HCT116 (cell line): ENCODE measurements around the gene POMT1. TPM values are rescaled to one million over a fixed set of nuclear protein-coding genes. Genes with fewer than 3 reads are reported as not detected.

Experiments
- ATAC-seq: fragments of 200-7000 bp; cut with Tn5 transposase; 2 replicates; pipeline ENCODE4 v1.9.1; 2020; ENCODE audit warnings: mild to moderate bottlenecking, moderate library complexity
- BruUV-seq: library from RNA; stranded (reverse); fragments of 400-500 nt; replicated peaks from 2 replicates; lab custom pipeline; 2021; lab: Mats Ljungman, UMichigan
- CTCF ChIA-PET: fragments of 300-600 bp; sonication (Branson Sonifier 250); formaldehyde crosslinking; loops from one replicate; lab custom pipeline; 2021; ENCODE audit warnings: antibody characterized with exemption; lab: Charles Lee
- POLR2A ChIA-PET: fragments of 300-600, 350-600 bp; sonication (Branson Sonifier 250); formaldehyde crosslinking; loops from one replicate; lab custom pipeline; 2021; ENCODE audit warnings: antibody characterized with exemption; lab: Charles Lee
- RAD21 ChIA-PET, 2 experiments: fragments of 300-600 bp; sonication (Branson Sonifier 250); formaldehyde crosslinking; loops; one replicate each; lab custom pipeline; 2023; ENCODE audit warnings: low total read pairs in 2 of 2; ENCODE audit not compliant: uncharacterized antibody in 2 of 2, unreplicated experiment in 2 of 2, low non-redundant PET in 1 of 2; lab: Charles Lee
- DNase-seq: peaks from one replicate; pipeline ENCODE4 v3.0.0-alpha.2; 2010; ENCODE audit warnings: low read depth, low spot score
- H2AFZ ChIP-seq: fragments of 200-600 bp; shearing (Covaris generic), sonication (generic); 2 replicates; pipeline ENCODE4 v1.6.1; 2017; ENCODE audit warnings: low read depth, mixed run types, mixed read lengths, antibody characterized with exemption, low read length; ENCODE audit not compliant: poor library complexity, severe bottlenecking
- H3K27ac ChIP-seq: 2 replicates; pipeline ENCODE4 v1.5.1; 2012; ENCODE audit warnings: low read depth, low read length
- H3K27me3 ChIP-seq: fragments of 200-600 bp; sonication (generic); 2 replicates; pipeline ENCODE4 v1.6.1; 2016; ENCODE audit warnings: mixed run types, low read length, mixed read lengths; ENCODE audit not compliant: insufficient read depth
- H3K36me3 ChIP-seq, 2 experiments: fragments of 200-500 bp in 1 of 2; fragments of 200-600 bp in 1 of 2; sonication (Bioruptor generic) in 1 of 2; sonication (generic) in 1 of 2; 2 replicates each; pipeline versions ENCODE4 v1.5.1 to v1.6.1; 2014 to 2016; ENCODE audit warnings: low read length in 2 of 2, inconsistent platforms in 1 of 2, mixed read lengths in 1 of 2, mixed run types in 1 of 2; ENCODE audit not compliant: insufficient read depth in 2 of 2, control insufficient read depth in 1 of 2
- H3K4me1 ChIP-seq, 2 experiments: fragments of 200-600 bp in 1 of 2; sonication (generic) in 1 of 2; 2 replicates each; pipeline versions ENCODE4 v1.5.1 to v1.6.1; 2012 to 2017; ENCODE audit warnings: low read length in 2 of 2, inconsistent platforms in 1 of 2, mild to moderate bottlenecking in 1 of 2, mixed read lengths in 1 of 2, mixed run types in 1 of 2, moderate library complexity in 1 of 2; ENCODE audit not compliant: insufficient read depth in 2 of 2, control insufficient read depth in 1 of 2
- H3K4me2 ChIP-seq: fragments of 200-600 bp; sonication (generic); 2 replicates; pipeline ENCODE4 v1.6.1; 2017; ENCODE audit warnings: mixed run types, low read length, mixed read lengths
- H3K4me3 ChIP-seq, 2 experiments: fragments of 200-600 bp in 1 of 2; sonication (generic) in 1 of 2; replicated peaks in 1 of 2; 2 replicates each; pipeline ENCODE4 v1.5.1; 2011 to 2016; ENCODE audit warnings: low read length in 2 of 2, control low read depth in 1 of 2, low read depth in 1 of 2, mild to moderate bottlenecking in 1 of 2, mixed read lengths in 1 of 2, mixed run types in 1 of 2
- H3K79me2 ChIP-seq: fragments of 200-600 bp; sonication (generic); 2 replicates; pipeline ENCODE4 v1.6.1; 2017; ENCODE audit warnings: mild to moderate bottlenecking, mixed run types, low read length, moderate library complexity, mixed read lengths; ENCODE audit not compliant: insufficient read depth
- H3K9ac ChIP-seq: fragments of 200-600 bp; sonication (generic); 2 replicates; pipeline ENCODE4 v1.6.1; 2016; ENCODE audit warnings: low read length, mixed read lengths
- H3K9me2 ChIP-seq: fragments of 200-600 bp; sonication (generic), shearing (Covaris generic); 2 replicates; pipeline ENCODE4 v1.6.1; 2017; ENCODE audit warnings: mixed run types, mild to moderate bottlenecking, moderate library complexity; ENCODE audit not compliant: insufficient read depth
- H3K9me3 ChIP-seq, 2 experiments: fragments of 200-500 bp in 1 of 2; fragments of 200-600 bp in 1 of 2; sonication (Bioruptor generic) in 1 of 2; sonication (generic) in 1 of 2; 2 replicates each; pipeline ENCODE4 v1.6.1; 2014 to 2017; ENCODE audit warnings: low read length in 2 of 2, mixed read lengths in 2 of 2, inconsistent platforms in 1 of 2, low read depth in 1 of 2, mild to moderate bottlenecking in 1 of 2, mixed run types in 1 of 2, moderate library complexity in 1 of 2; ENCODE audit not compliant: control insufficient read depth in 1 of 2, insufficient read depth in 1 of 2
- H4K20me1 ChIP-seq: fragments of 200-600 bp; sonication (generic), shearing (Covaris generic); 2 replicates; pipeline ENCODE4 v1.6.1; 2017; ENCODE audit warnings: mixed run types, mild to moderate bottlenecking, moderate library complexity; ENCODE audit not compliant: insufficient read depth
- CBX3 ChIP-seq: IDR thresholded peaks from 2 replicates; pipeline ENCODE4 v1.6.1; 2012; ENCODE audit warnings: low read depth
- CEBPB ChIP-seq: IDR thresholded peaks from 2 replicates; pipeline ENCODE4 v1.6.1; 2012; ENCODE audit warnings: low read depth
- EGR1 ChIP-seq: IDR thresholded peaks from 2 replicates; pipeline ENCODE4 v1.6.1; 2012; ENCODE audit warnings: low read depth
- ELF1 ChIP-seq: IDR thresholded peaks from 2 replicates; pipeline ENCODE4 v1.6.1; 2012; ENCODE audit warnings: low read depth, borderline replicate concordance
- EZH2 ChIP-seq: fragments of 200-600 bp; sonication (generic); IDR thresholded peaks from 2 replicates; pipeline ENCODE4 v1.6.1; 2017; ENCODE audit warnings: antibody characterized with exemption, mixed run types
- POLR2A ChIP-seq: IDR thresholded peaks from 2 replicates; pipeline ENCODE4 v1.7.0; 2011; ENCODE audit warnings: borderline replicate concordance; ENCODE audit not compliant: insufficient read depth, insufficient read length; ENCODE audit errors: extremely low read depth
- POLR2AphosphoS5 ChIP-seq: IDR thresholded peaks from 2 replicates; pipeline ENCODE4 v1.6.1; 2011; ENCODE audit warnings: mild to moderate bottlenecking, low read depth, low read length, moderate library complexity
- RAD21 ChIP-seq: IDR thresholded peaks from 2 replicates; pipeline ENCODE4 v1.6.1; 2012; ENCODE audit warnings: low read depth, mild to moderate bottlenecking
- SIN3A ChIP-seq: IDR thresholded peaks from 2 replicates; pipeline ENCODE4 v1.6.1; 2012; ENCODE audit warnings: low read depth
- SP1 ChIP-seq: IDR thresholded peaks from 2 replicates; pipeline ENCODE4 v1.6.1; 2012; ENCODE audit warnings: low read depth
- YY1 ChIP-seq: IDR thresholded peaks from 2 replicates; pipeline ENCODE4 v1.6.1; 2011; ENCODE audit warnings: low read length, low read depth, moderate library complexity, mild to moderate bottlenecking; ENCODE audit not compliant: insufficient replicate concordance; ENCODE audit errors: extremely low read depth
- ZBTB33 ChIP-seq: IDR thresholded peaks from 2 replicates; pipeline ENCODE4 v1.6.1; 2011; ENCODE audit warnings: mild to moderate bottlenecking, low read length, moderate library complexity; ENCODE audit not compliant: insufficient replicate concordance; ENCODE audit errors: extremely low read depth
- ZFX ChIP-seq: fragments of 450-650 bp; IDR thresholded peaks from 2 replicates; pipeline ENCODE4 v1.6.1; 2017
- ZNF274 ChIP-seq: fragments of 200-500 bp; sonication (Bioruptor generic); IDR thresholded peaks from 2 replicates; pipeline ENCODE4 v1.6.1; 2014; ENCODE audit warnings: mild to moderate bottlenecking, low read depth, low read length, inconsistent platforms
- intact Hi-C: fragments of 100-400 bp; cut with micrococcal nuclease; formaldehyde crosslinking; loops from 2 replicates; pipeline ENCODE4 v1.10.0; 2022
- total RNA-seq: library from RNA; stranded (reverse); gene quantifications from one replicate; pipeline ENCODE4 v1.2.1, GENCODE V29; 2021; ENCODE audit not compliant: unreplicated experiment
- TF ChIP-seq, protein P1 (sequence below), 3 experiments: fragments of 200-600 bp in 1 of 3; sonication (generic) in 1 of 3; IDR thresholded peaks in 2 of 3; conservative IDR thresholded peaks in 1 of 3; 2 replicates each; pipeline ENCODE4 v1.5.1; 2012 to 2017; ENCODE audit warnings: low read depth in 2 of 3, low read length in 2 of 3, antibody characterized with exemption in 1 of 3, borderline replicate concordance in 1 of 3, control low read depth in 1 of 3, mild to moderate bottlenecking in 1 of 3, mixed read lengths in 1 of 3, mixed run types in 1 of 3, moderate library complexity in 1 of 3; ENCODE audit not compliant: insufficient read depth in 1 of 3

Gene POMT1
- total RNA-seq, 1 experiment from 2014 or later, result 21.4 TPM

DNA sequence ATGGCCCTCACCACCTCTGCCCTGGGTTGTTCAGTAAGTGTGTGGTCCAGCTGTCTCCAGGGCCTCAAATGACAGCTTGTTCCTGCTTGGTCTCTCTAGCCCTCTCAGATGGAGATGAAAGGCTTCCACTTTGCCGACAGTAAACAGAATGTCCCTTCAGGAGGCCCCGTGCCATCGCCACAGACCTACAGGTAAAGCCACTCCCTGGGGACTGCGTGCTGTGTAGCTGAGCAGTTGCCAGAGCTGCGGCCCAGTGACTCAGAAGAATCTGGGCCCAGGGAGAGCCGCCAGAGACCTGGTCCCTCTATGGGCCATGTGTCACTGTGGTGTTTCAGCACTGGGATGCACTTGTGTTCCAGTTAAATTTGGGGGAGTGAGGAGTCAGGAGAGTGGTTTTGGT is 10.6 kb upstream of the POMT1 start:
- ChIA-PET RAD21 (no interaction called here), POLR2A (no interaction called here)
- intact Hi-C loops, result no loop called here
- H3K79me2 ChIP-seq, result no peaks in the 10 kb centered on the region
- H3K27me3 ChIP-seq, result no peaks in the 10 kb centered on the region
- DNase-seq, result no peak
- ATAC-seq, result no peak
- H4K20me1 ChIP-seq, result no peaks in the 10 kb centered on the region
- no peak overlapping the region for H3K9ac ChIP-seq
- H3K4me1 ChIP-seq, result no peaks in the 10 kb centered on the region
- no peak overlapping the region for H3K27ac ChIP-seq
- no peak for TF ChIP-seq ELF1
- TF ChIP-seq SIN3A, result no peak
- no peak for TF ChIP-seq RAD21
- TF ChIP-seq POLR2A, result no peak
- TF ChIP-seq CEBPB, result no peak
- TF ChIP-seq ZNF274, result no peak
- TF ChIP-seq CBX3, result no peak
- no peak for TF ChIP-seq POLR2AphosphoS5
- TF ChIP-seq SP1, result no peak
- TF ChIP-seq ZFX, result no peak
- no peak for TF ChIP-seq ZBTB33
- TF ChIP-seq EZH2, result no peak
- no peak for TF ChIP-seq YY1
- TF ChIP-seq, protein P1, sequence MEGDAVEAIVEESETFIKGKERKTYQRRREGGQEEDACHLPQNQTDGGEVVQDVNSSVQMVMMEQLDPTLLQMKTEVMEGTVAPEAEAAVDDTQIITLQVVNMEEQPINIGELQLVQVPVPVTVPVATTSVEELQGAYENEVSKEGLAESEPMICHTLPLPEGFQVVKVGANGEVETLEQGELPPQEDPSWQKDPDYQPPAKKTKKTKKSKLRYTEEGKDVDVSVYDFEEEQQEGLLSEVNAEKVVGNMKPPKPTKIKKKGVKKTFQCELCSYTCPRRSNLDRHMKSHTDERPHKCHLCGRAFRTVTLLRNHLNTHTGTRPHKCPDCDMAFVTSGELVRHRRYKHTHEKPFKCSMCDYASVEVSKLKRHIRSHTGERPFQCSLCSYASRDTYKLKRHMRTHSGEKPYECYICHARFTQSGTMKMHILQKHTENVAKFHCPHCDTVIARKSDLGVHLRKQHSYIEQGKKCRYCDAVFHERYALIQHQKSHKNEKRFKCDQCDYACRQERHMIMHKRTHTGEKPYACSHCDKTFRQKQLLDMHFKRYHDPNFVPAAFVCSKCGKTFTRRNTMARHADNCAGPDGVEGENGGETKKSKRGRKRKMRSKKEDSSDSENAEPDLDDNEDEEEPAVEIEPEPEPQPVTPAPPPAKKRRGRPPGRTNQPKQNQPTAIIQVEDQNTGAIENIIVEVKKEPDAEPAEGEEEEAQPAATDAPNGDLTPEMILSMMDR (IDR thresholded peaks at IDR 0.05 in 2 of 3, conservative IDR thresholded peaks at IDR 0.05 in 1 of 3; ENCODE audit: borderline replicate concordance in 1 of 3, insufficient read depth in 1 of 3, low read depth in 2 of 3, low read length in 2 of 3), result no peak
- TF ChIP-seq EGR1, result no peak
- TF ChIP-seq, all 23 proteins: peak for 0
- Histone ChIP-seq H3K36me3 (peaks cover 74 to 81% of the 10 kb centered on the region in 2 experiments), H2AFZ (no peak overlapping the region), H3K9me2 (no peaks in the 10 kb centered on the region), H3K9me3 (no peaks in the 10 kb centered on the region), H3K4me3 (no peak overlapping the region), H3K4me2 (no peak overlapping the region)
- CTCF ChIA-PET, result no interaction called here
- no TSS peak for BruUV-seq
